ENCODE data around the gene TRAF3. TPM values are rescaled to one million over a fixed set of nuclear protein-coding genes. Genes with fewer than 3 reads are reported as not detected.
A peak's percentile ranks its signal among the peaks of the same experiment; 100 is the strongest.

TRAF3 gene
- total and polyA plus RNA-seq, 4 donors: 19.8 to 46.3 (median 41.9) TPM

- WGBS (ENCODE audit: insufficient coverage): 94% methylated on average over 6 of the region's 6 CpGs
- Histone ChIP-seq H3K27me3 (ENCODE audit: control insufficient read depth, insufficient read depth, low read length) (no peaks in the 10 kb centered on the region), H3K36me3 (ENCODE audit: control insufficient read depth, insufficient read depth, low read length) (peaks cover 87% of the 10 kb centered on the region), H3K4me1 (ENCODE audit: control insufficient read depth, insufficient read depth, low read length) (peaks cover 33% of the 10 kb centered on the region), H3K27ac (ENCODE audit: low read depth, low read length) (no peak overlapping the region), H3K9me3 (ENCODE audit: control insufficient read depth, insufficient read depth, low read length) (no peaks in the 10 kb centered on the region), H3K4me3 (ENCODE audit: low read depth, low read length) (no peak overlapping the region)
- DNase-seq (ENCODE audit: low read depth in 4 of 6, low spot score in 6 of 6): no peak
Observed at GRCh38 chr14:102952276-102952675, 175.0 kb downstream of the TRAF3 start.

- peaks cover 33% of the 10 kb centered on the region for H3K4me1 ChIP-seq (ENCODE audit: control insufficient read depth, insufficient read depth, low read length)
- WGBS (ENCODE audit: insufficient coverage): 94% methylated on average over 15 of the region's 15 CpGs
- peaks cover 88% of the 10 kb centered on the region for H3K36me3 ChIP-seq (ENCODE audit: control insufficient read depth, insufficient read depth, low read length)
- DNase-seq (ENCODE audit: low read depth in 4 of 6, low spot score in 6 of 6): no peak
- H3K27me3 ChIP-seq (ENCODE audit: control insufficient read depth, insufficient read depth, low read length): no peaks in the 10 kb centered on the region
- H3K27ac ChIP-seq (ENCODE audit: low read depth, low read length): no peak overlapping the region
- H3K9me3 ChIP-seq (ENCODE audit: control insufficient read depth, insufficient read depth, low read length): no peaks in the 10 kb centered on the region
- no peak overlapping the region for H3K4me3 ChIP-seq (ENCODE audit: low read depth, low read length)
Observed at GRCh38 chr14:102953100-102953499, 175.9 kb downstream of the TRAF3 start.

- Histone ChIP-seq H3K4me1 (ENCODE audit: control insufficient read depth, insufficient read depth, low read length) (peaks cover 26% of the 10 kb centered on the region), H3K27ac (ENCODE audit: low read depth, low read length) (no peak overlapping the region), H3K4me3 (ENCODE audit: low read depth, low read length) (no peak overlapping the region), H3K36me3 (ENCODE audit: control insufficient read depth, insufficient read depth, low read length) (peaks cover 89% of the 10 kb centered on the region), H3K9me3 (ENCODE audit: control insufficient read depth, insufficient read depth, low read length) (no peaks in the 10 kb centered on the region), H3K27me3 (ENCODE audit: control insufficient read depth, insufficient read depth, low read length) (no peaks in the 10 kb centered on the region)
- 95% methylated on average over 13 of the region's 18 CpGs for WGBS (ENCODE audit: insufficient coverage)
- no peak for DNase-seq (ENCODE audit: low read depth in 4 of 6, low spot score in 6 of 6)
Observed at GRCh38 chr14:102954081-102954789, 177.0 kb downstream of the TRAF3 start.

- DNase-seq (ENCODE audit: low read depth in 4 of 6, low spot score in 6 of 6): peak in 2 of 6 donors; percentile 30 to 82
- no peaks in the 10 kb centered on the region for H3K27me3 ChIP-seq (ENCODE audit: control insufficient read depth, insufficient read depth, low read length)
- 55% methylated on average over 3 of the region's 8 CpGs for WGBS (ENCODE audit: insufficient coverage)
- no peak overlapping the region for H3K27ac ChIP-seq (ENCODE audit: low read depth, low read length)
- H3K4me3 ChIP-seq (ENCODE audit: low read depth, low read length): no peak overlapping the region
- no peaks in the 10 kb centered on the region for H3K9me3 ChIP-seq (ENCODE audit: control insufficient read depth, insufficient read depth, low read length)
- H3K36me3 ChIP-seq (ENCODE audit: control insufficient read depth, insufficient read depth, low read length): peaks cover 87% of the 10 kb centered on the region
- peaks cover 10% of the 10 kb centered on the region for H3K4me1 ChIP-seq (ENCODE audit: control insufficient read depth, insufficient read depth, low read length)
Observed at GRCh38 chr14:102955636-102956408, 178.6 kb downstream of the TRAF3 start.

GRCh38 chr14:102957222-102957621, 180.0 kb downstream of the TRAF3 start:
- H3K27me3 ChIP-seq (ENCODE audit: control insufficient read depth, insufficient read depth, low read length): no peaks in the 10 kb centered on the region
- 93% methylated on average over 8 of the region's 10 CpGs for WGBS (ENCODE audit: insufficient coverage)
- H3K27ac ChIP-seq (ENCODE audit: low read depth, low read length): no peak overlapping the region
- peaks cover 87% of the 10 kb centered on the region for H3K36me3 ChIP-seq (ENCODE audit: control insufficient read depth, insufficient read depth, low read length)
- H3K4me3 ChIP-seq (ENCODE audit: low read depth, low read length): no peak overlapping the region
- no peak for DNase-seq (ENCODE audit: low read depth in 4 of 6, low spot score in 6 of 6)
- H3K9me3 ChIP-seq (ENCODE audit: control insufficient read depth, insufficient read depth, low read length): no peaks in the 10 kb centered on the region
- peaks cover 2% of the 10 kb centered on the region for H3K4me1 ChIP-seq (ENCODE audit: control insufficient read depth, insufficient read depth, low read length)

GRCh38 chr14:102958461-102958860, 181.2 kb downstream of the TRAF3 start:
- H3K4me3 ChIP-seq (ENCODE audit: low read depth, low read length): no peak overlapping the region
- no peak for DNase-seq (ENCODE audit: low read depth in 4 of 6, low spot score in 6 of 6)
- no peaks in the 10 kb centered on the region for H3K9me3 ChIP-seq (ENCODE audit: control insufficient read depth, insufficient read depth, low read length)
- 96% methylated on average over 5 of the region's 10 CpGs for WGBS (ENCODE audit: insufficient coverage)
- H3K36me3 ChIP-seq (ENCODE audit: control insufficient read depth, insufficient read depth, low read length): peaks cover 84% of the 10 kb centered on the region
- H3K27me3 ChIP-seq (ENCODE audit: control insufficient read depth, insufficient read depth, low read length): no peaks in the 10 kb centered on the region
- peaks cover 2% of the 10 kb centered on the region for H3K4me1 ChIP-seq (ENCODE audit: control insufficient read depth, insufficient read depth, low read length)
- no peak overlapping the region for H3K27ac ChIP-seq (ENCODE audit: low read depth, low read length)

Small RNA genes within 50 kb of the gene (small RNA-seq; reads per million reads assigned to genes)
- not detected for gene RNU6-1316P (ENCODE audit: low replicate concordance)

Other genes with a start within 250 kb of the TRAF3 start
- gene RCOR1, start 184.8 kb upstream of the TRAF3 start, total RNA-seq: 10 to 100 TPM; 13.7 to 15.4 TPM
- gene RCOR1, start 184.8 kb upstream of the TRAF3 start, polyA plus RNA-seq (ENCODE audit: insufficient read length in 2 of 2): 10 to 100 TPM; 18.4 to 19.1 TPM
- under 1 TPM; 0.20 to 0.39 TPM for gene AMN, start 145.2 kb downstream of the TRAF3 start, total RNA-seq
- 1 to 10 TPM; 2.6 to 4.0 TPM for gene AMN, start 145.2 kb downstream of the TRAF3 start, polyA plus RNA-seq (ENCODE audit: insufficient read length in 2 of 2)